IPS-15b (cell line): ENCODE measurements around the gene GTF3C2.
A peak's percentile ranks its signal among the peaks of the same experiment; 100 is the strongest.
"Not testable (repeated sequence)": the region's sequence is repeated elsewhere in the genome, so short reads cannot be mapped to it uniquely, and the experiment has no call there.

ENCODE experiments used
- H3K27me3 ChIP-seq: one replicate; pipeline ENCODE4 v1.6.1; 2013; ENCODE audit warnings: low read length; ENCODE audit not compliant: control insufficient read depth, insufficient read depth
- H3K36me3 ChIP-seq: one replicate; pipeline ENCODE4 v1.6.1; 2013; ENCODE audit warnings: low read length; ENCODE audit not compliant: control insufficient read depth, insufficient read depth
- H3K4me1 ChIP-seq: one replicate; pipeline ENCODE4 v1.6.1; 2013; ENCODE audit warnings: mild to moderate bottlenecking, low read length; ENCODE audit not compliant: control insufficient read depth, insufficient read depth
- H3K4me3 ChIP-seq: one replicate; pipeline ENCODE4 v1.5.1; 2013; ENCODE audit warnings: low read depth, low read length
- H3K9ac ChIP-seq: one replicate; pipeline ENCODE4 v1.6.1; 2013; ENCODE audit warnings: low read depth, mild to moderate bottlenecking, low read length
- H3K9me3 ChIP-seq: one replicate; pipeline ENCODE4 v1.6.1; 2013; ENCODE audit warnings: mild to moderate bottlenecking, low read length; ENCODE audit not compliant: control insufficient read depth, insufficient read depth

GTF3C2 gene

DNA sequence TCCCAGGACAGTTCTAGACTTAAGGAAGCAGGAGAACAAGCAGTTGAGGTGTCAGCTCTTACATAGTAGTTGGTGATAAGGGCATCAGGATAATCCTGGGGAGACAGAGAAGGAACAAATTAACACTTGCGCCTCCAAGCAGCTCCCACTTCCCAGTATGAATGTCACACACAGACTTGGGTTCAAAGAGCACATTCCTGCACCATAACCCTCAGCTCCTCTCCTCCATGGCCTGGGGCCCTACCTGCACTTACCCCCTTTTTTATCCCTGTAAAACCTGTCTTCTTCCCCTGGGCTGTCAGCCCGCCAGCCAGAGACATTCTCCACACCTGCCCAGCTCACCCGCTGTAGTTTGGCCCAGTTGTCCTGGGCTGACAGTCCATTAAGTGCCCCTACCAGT, 44.4 kb downstream of the GTF3C2 start:
- no peaks in the 10 kb centered on the region for H3K4me1 ChIP-seq
- H3K4me3 ChIP-seq, result no peak overlapping the region
- H3K27me3 ChIP-seq, result peaks cover 21% of the 10 kb centered on the region
- no peak overlapping the region for H3K9ac ChIP-seq
- H3K9me3 ChIP-seq, result no peaks in the 10 kb centered on the region
- no peaks in the 10 kb centered on the region for H3K36me3 ChIP-seq

DNA sequence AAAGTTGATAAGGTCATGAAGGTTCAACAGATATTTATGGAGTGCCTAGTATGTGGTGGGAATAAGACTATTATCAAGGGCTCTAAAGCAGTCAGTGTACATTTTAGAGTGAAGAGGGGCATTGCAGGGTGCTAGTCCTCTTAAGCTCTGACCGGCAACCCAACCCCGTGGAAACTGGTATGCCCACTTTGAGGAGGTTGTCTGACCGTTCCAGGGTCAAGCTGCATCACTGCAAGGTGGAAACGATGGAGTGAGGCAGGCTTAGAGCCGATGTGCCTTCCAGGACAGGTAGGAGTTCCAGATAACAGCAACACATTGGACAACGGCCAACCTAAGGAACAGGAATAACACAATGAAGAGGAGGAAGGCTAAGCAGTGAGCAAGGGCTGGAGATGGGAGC, 46.9 kb downstream of the GTF3C2 start:
- Histone ChIP-seq H3K9ac (no peak overlapping the region), H3K4me3 (no peak overlapping the region), H3K27me3 (peaks cover 46% of the 10 kb centered on the region), H3K9me3 (no peaks in the 10 kb centered on the region), H3K36me3 (no peaks in the 10 kb centered on the region), H3K4me1 (no peaks in the 10 kb centered on the region)

DNA sequence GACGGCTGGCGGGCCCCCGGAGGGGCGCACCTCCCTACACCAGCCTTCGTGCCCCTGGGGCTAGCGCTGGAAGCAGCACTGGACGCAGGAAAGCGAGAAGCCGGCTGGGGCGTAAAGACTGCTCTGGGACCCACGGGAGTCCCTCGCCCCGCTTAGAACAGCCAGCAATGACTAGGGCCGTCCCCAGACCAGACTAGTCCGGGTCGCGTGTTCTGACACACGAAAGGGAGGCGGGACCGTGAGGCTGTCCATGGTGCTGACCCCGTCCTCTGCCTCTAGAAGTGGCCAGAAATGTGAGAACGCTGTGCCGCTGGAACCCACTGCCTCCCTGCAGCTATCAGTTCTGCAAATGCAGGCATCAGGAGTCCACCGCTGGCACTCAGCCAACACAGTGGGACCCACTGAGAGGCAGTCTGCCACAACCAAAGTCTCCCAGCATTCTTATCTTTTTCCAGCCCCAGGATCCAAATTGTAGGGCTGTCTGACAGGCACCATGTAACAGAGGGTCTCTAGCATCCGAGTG, 48.1 kb downstream of the GTF3C2 start, which contains the start of gene UCN:
UCN (minus strand) TSS at position 87 of the 523 bp plus-strand sequence. CDS start 550 bp downstream, outside the sequence.
- peak within 1 kb of the TSS; percentile 43 for H3K4me3 ChIP-seq
- no peaks in the 10 kb centered on the region for H3K4me1 ChIP-seq
- H3K9ac ChIP-seq, result no peak within 1 kb of the TSS
- H3K9me3 ChIP-seq, result no peaks in the 10 kb centered on the region
- H3K36me3 ChIP-seq, result no peaks in the 10 kb centered on the region
- H3K27me3 ChIP-seq, result peaks cover 50% of the 10 kb centered on the region

DNA sequence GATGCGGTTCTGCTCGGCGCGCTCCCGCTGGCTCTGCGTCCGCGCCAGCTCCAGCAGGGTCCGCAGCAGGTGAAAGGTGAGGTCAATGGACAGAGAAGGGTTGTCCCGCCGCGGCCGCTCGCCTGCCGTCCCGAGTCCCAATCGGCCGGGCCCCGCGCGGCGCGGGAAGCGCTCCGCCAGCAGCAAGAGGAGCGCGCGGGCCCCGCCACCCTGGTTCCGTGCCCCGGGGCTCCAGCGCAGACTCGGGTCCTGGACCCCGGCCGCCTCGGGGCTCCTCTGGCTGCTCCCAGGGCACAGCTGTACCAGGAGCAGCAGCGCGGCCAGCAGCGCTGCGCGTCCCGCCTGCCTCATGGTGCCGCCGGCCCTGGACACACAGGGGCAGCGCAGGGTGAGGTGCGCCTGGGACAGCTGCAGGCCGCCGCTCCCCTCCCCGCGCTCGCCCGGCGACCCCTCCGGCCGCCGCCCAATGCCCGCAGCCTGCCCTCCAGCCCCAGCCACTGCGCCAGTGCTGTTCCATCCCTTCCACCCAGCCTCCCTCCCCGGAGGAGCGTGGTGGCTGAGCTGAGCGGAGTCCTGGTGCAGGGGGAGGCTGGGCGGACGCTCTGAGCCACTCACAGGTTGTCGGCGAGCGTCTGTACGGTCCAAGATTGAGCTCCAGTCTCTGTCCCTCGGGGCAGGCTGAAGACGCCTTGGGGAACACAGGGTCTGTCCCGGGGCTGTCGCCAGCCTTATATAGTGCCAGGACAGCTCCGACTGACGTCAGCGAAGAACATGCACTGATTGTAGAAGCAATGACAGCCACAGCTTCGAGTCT, 48.8 kb downstream of the GTF3C2 start:
- H3K4me3 ChIP-seq, result peak overlapping the region; percentile 43
- peaks cover 50% of the 10 kb centered on the region for H3K27me3 ChIP-seq

DNA sequence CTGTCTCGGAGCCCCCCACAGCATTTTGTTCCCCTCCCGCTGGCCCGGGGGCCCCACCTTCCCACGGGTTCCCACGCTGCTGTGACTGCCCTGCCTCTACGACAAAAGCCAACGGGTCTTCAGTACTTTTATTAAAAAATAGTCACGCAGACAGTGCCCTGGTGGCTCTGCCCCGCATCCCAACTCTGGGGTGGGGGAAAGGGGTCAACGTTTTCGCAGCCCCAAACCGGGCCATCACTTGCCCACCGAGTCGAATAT, 49.3 kb downstream of the GTF3C2 start:
- peaks cover 50% of the 10 kb centered on the region for H3K27me3 ChIP-seq
- H3K4me3 ChIP-seq, result peak overlapping the region; percentile 43
- H3K9ac ChIP-seq, result no peak overlapping the region
- H3K4me1 ChIP-seq, result no peaks in the 10 kb centered on the region
- no peaks in the 10 kb centered on the region for H3K9me3 ChIP-seq
- no peaks in the 10 kb centered on the region for H3K36me3 ChIP-seq

More for the DNA sequence above, 48.8 kb downstream of the GTF3C2 start:
- Histone ChIP-seq H3K9me3 (no peaks in the 10 kb centered on the region), H3K36me3 (no peaks in the 10 kb centered on the region), H3K4me1 (no peaks in the 10 kb centered on the region), H3K9ac (no peak overlapping the region)

DNA sequence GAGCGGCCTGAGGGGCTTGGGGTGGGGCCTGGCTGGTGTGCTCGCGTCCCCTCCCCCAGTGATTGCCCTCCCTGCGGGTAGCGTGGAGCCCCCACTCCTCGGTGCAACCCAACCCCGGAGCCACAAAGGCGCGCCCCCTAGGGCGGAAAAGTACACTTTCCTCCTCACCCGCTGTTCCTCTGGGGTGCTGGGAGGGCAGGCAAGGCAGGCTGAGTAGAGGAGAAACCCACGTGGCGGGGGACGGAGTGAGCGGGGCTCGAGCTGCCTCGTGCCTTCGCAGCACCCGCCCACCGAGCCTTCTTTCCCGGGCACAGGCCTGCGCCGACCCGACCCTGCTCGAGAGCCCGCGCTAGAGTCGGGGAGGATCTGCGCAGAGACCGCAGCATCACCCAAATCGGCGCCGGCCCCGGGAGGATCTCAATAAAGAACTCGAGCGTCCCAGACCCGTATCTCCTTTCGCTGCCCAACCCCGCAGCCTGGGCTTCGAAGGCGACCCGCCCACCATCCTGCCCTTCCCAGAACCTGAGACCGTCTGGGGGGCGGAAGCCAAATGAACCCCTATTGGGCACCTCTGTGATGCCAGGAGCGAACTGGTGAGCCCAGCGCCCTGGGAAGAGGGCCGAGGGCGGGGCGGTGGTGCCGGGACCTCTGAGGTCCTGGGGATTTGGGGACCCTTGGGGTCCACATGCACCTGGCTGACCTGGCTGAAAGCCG, 49.8 kb downstream of the GTF3C2 start:
- Histone ChIP-seq H3K27me3 (peaks cover 50% of the 10 kb centered on the region), H3K9ac (no peak overlapping the region), H3K36me3 (no peaks in the 10 kb centered on the region), H3K4me3 (peak overlapping the region; percentile 43), H3K4me1 (no peaks in the 10 kb centered on the region), H3K9me3 (no peaks in the 10 kb centered on the region)

DNA sequence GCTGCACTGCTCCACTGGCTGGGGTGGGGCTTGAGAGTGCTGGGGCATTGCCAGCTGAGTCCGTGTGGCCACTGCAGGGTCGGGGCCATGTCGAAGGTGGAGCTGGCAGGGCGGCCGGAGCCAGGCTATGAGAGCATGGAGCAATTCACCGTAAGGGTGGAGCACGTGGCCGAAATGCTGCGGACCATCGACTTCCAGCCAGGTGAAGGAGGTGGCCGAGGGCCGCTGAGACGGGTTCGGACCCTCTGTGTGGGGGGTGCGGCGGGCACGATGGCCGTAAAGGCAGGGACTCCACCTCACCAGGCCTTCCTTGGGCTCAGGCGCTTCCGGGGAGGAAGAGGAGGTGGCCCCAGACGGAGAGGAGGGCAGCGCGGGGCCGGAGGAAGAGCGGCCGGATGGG, 50.4 kb downstream of the GTF3C2 start:
- H3K4me3 ChIP-seq, result peak overlapping the region; percentile 43
- no peaks in the 10 kb centered on the region for H3K9me3 ChIP-seq
- H3K9ac ChIP-seq, result no peak overlapping the region
- peaks cover 50% of the 10 kb centered on the region for H3K27me3 ChIP-seq
- H3K4me1 ChIP-seq, result no peaks in the 10 kb centered on the region
- H3K36me3 ChIP-seq, result no peaks in the 10 kb centered on the region

DNA sequence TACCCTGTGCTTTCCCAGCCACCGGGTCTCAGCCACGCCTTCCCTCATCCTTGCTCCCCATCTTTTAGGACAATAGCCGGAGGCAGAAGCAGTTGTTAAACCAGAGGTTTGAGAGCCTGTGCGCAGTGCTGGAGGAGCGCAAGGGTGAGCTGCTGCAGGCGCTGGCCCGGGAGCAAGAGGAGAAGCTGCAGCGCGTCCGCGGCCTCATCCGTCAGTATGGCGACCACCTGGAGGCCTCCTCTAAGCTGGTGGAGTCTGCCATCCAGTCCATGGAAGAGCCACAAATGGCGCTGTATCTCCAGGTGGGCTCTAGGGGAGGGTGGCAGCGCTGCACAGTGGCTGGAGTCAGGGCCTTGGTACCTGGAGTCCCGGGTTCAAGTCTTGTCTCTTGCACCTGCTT, 51.0 kb downstream of the GTF3C2 start:
- H3K27me3 ChIP-seq, result peaks cover 50% of the 10 kb centered on the region
- H3K4me3 ChIP-seq, result no peak overlapping the region
- no peaks in the 10 kb centered on the region for H3K36me3 ChIP-seq

DNA sequence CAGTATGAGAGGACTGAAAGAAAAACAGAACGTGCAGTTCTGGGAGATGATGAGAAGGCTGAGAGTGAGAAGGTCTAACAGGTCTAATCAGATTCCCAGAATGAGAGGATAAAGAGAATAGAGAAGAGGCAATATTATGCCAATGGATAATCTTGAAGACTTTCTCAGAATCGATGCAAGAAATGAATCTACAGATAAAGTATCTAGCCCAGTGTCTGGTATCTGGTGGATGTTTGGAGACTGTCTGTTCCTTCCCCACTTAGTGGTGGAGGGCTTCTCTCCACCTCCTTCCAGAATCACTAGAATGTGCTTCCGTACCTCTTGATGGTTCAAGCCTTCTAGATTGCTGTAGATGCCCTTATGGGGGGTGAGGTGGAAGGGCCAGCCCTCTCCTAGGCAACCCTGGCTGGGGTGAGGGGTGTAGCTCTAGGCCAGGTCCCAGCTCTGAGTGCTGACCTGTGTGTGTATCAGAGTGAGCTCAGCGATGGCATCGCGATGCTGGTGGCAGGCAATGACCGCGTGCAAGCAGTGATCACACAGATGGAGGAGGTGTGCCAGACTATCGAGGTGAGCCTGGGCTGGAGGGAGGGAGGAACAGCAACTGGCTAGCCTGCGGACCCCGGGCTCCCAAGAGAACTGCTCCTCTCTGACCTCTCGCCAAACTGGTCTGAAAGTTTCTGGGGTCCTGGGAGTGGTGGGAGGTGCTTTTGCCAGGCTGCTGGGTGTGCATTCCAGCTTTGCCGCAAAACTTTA, 51.9 kb downstream of the GTF3C2 start:
- H3K4me3 ChIP-seq, result no peak overlapping the region
- no peaks in the 10 kb centered on the region for H3K4me1 ChIP-seq
- no peak overlapping the region for H3K9ac ChIP-seq
- H3K9me3 ChIP-seq, result no peaks in the 10 kb centered on the region
- no peaks in the 10 kb centered on the region for H3K36me3 ChIP-seq
- H3K27me3 ChIP-seq, result peaks cover 50% of the 10 kb centered on the region

More for the DNA sequence above, 51.0 kb downstream of the GTF3C2 start:
- no peak overlapping the region for H3K9ac ChIP-seq
- H3K9me3 ChIP-seq, result no peaks in the 10 kb centered on the region
- no peaks in the 10 kb centered on the region for H3K4me1 ChIP-seq

DNA sequence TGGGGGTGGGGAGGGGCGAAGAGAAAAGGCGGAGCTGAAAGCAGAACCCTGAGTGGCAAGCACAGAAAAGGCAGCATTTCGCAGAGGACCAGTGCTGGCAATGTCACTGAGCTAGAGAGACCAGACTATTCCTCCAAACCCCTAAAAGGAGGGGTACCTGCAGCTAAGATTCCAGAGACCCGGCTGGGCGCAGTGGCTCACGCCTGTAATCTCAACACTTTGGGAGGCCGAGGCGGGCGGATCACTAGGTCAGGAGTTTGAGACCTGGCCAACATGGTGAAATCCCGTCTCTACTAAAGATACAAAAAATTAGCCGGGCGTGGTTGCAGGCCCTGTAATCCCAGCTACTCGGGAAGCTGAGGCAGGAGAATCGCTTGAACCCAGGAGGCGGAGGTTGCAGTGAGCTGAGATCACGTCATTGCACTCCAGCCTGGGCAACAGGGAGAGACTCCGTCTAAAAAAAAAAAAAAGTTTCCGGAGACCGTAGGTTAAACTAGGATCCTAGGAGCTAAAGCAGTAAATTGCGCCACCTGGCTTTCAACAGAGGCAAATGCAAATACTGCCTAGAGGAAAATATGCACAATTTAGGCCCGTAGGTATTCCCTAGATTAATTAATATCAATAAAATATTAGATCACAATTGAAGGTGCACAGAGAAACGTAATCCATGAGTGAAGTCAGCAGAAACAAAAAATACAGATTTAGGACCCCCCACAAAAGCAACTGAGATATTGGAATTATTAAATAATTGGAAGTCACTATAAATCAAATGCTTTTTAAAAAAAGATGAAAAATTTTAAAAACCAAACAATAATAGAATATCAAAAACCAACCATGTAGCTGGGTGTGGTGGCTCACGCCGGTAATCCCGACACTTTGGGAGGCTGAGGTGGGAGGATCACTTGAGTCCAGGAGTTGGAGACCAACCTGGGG, 53.2 kb downstream of the GTF3C2 start:
- Histone ChIP-seq H3K4me1 (no peaks in the 10 kb centered on the region), H3K9ac (no peak overlapping the region), H3K4me3 (no peak overlapping the region), H3K27me3 (peaks cover 40% of the 10 kb centered on the region), H3K9me3 (no peaks in the 10 kb centered on the region), H3K36me3 (no peaks in the 10 kb centered on the region)

DNA sequence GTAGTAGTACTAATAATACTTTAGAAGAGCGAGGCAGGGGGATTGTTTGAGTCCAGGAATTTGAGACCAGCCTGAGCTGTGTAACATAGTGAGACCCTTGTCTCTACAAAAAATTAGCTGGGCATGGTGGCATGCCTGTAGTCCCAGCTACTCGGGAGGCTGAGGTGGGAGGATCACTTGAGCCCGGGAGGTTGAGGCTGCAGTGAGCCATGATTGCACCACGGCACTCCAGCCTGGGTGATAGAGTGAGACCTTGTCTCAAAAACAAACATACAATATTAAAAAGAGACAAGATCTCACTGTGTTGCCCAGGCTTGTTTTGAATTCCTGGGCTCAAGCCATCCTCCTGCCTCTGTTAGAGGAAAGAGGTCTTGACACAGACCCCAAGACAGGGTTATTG, 56.0 kb downstream of the GTF3C2 start:
- not testable (repeated sequence) for H3K4me1 ChIP-seq, H3K36me3 ChIP-seq, H3K9ac ChIP-seq, H3K9me3 ChIP-seq, H3K4me3 ChIP-seq
- peaks cover 13% of the 10 kb centered on the region for H3K27me3 ChIP-seq
